Osteoblast (primary cell): Measurements from ENCODE around the gene RBM38. TPM values are rescaled to one million over a fixed set of nuclear protein-coding genes. Genes with fewer than 3 reads are reported as not detected.

ENCODE experiments used
- DNase-seq: peaks from one replicate; pipeline ENCODE4 v3.0.0; 2011; ENCODE audit warnings: low spot score, mixed read lengths; ENCODE audit not compliant: insufficient read length; ENCODE audit errors: missing footprints
- H2AFZ ChIP-seq: 2 replicates; pipeline ENCODE4 v1.6.0; 2011; ENCODE audit warnings: mild to moderate bottlenecking, low read length
- H3K27ac ChIP-seq: 2 replicates; pipeline ENCODE4 v1.5.1; 2011; ENCODE audit warnings: mild to moderate bottlenecking, low read depth, low read length, moderate library complexity
- H3K27me3 ChIP-seq: 2 replicates; pipeline ENCODE4 v1.6.0; 2012; ENCODE audit warnings: mild to moderate bottlenecking, control low read depth, inconsistent platforms, low read length, moderate library complexity; ENCODE audit not compliant: insufficient read depth
- H3K36me3 ChIP-seq: 2 replicates; pipeline ENCODE4 v1.5.1; 2011; ENCODE audit warnings: mild to moderate bottlenecking, low read length, control low read depth, moderate library complexity; ENCODE audit not compliant: insufficient read depth
- H3K4me1 ChIP-seq: 2 replicates; pipeline ENCODE4 v1.5.1; 2011; ENCODE audit warnings: mild to moderate bottlenecking, low read length, control low read depth, moderate library complexity; ENCODE audit not compliant: insufficient read depth
- H3K4me2 ChIP-seq: 2 replicates; pipeline ENCODE4 v1.6.0; 2011; ENCODE audit warnings: mild to moderate bottlenecking, low read length; ENCODE audit not compliant: insufficient read depth
- H3K4me3 ChIP-seq: fragments of 200-600 bp; sonication (generic); 3 replicates; pipeline ENCODE4 v1.5.1; 2012; ENCODE audit warnings: mild to moderate bottlenecking, low read length, inconsistent platforms; ENCODE audit not compliant: insufficient read depth
- H3K79me2 ChIP-seq: 2 replicates; pipeline ENCODE4 v1.6.0; 2012; ENCODE audit warnings: mild to moderate bottlenecking, low read length, control low read depth, inconsistent platforms; ENCODE audit not compliant: insufficient read depth
- H3K9me3 ChIP-seq: 2 replicates; pipeline ENCODE4 v1.5.1; 2011; ENCODE audit warnings: low read depth, low read length, control low read depth
- H4K20me1 ChIP-seq: 2 replicates; pipeline ENCODE4 v1.6.0; 2012; ENCODE audit warnings: mild to moderate bottlenecking, low read length, control low read depth; ENCODE audit not compliant: insufficient read depth
- CTCF ChIP-seq: IDR thresholded peaks from 2 replicates; pipeline ENCODE4 v1.5.1; 2011; ENCODE audit warnings: mild to moderate bottlenecking, low read depth, low read length, moderate library complexity; ENCODE audit errors: extremely low read depth
- total RNA-seq: library from RNA; depleted of rRNA; stranded (reverse); fragments of >200 nt; gene quantifications from 2 replicates; pipeline ENCODE4 v1.2.3, GENCODE V29; 2012

Gene RBM38
- total RNA-seq, 1 donor, result 2.9 TPM

DNA sequence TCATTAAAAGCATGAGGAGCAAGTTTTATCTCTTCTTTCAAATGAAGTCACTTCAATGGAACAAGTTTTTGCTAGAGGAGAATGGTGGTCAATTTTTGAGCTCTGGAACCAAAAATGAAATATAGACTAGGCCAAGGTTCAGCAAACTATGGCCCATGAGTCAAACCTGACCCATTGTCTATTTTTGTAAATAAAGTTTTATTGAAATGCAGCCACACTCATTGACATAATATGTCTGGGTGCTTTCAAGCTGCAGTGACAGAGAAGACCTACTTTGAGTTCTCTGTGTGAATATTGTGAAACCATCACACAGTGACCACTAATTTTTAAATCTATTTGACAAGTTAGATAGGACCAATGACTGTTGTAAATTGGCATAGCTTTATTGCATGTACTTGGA, 26.7 kb upstream of the RBM38 start:
- Histone ChIP-seq H3K36me3 (peaks cover 55% of the 10 kb centered on the region), H3K4me1 (no peaks in the 10 kb centered on the region), H4K20me1 (no peaks in the 10 kb centered on the region), H3K27ac (no peak overlapping the region), H3K4me3 (no peak overlapping the region), H3K27me3 (no peaks in the 10 kb centered on the region), H3K9me3 (no peaks in the 10 kb centered on the region), H3K4me2 (no peak overlapping the region), H3K79me2 (peaks cover 30% of the 10 kb centered on the region), H2AFZ (no peak overlapping the region)
- no peak for DNase-seq
- TF ChIP-seq CTCF, result no peak

GRCh38 chr20:57369596-57369995, 21.6 kb upstream of the RBM38 start:
- no peak overlapping the region for H3K27ac ChIP-seq
- no peaks in the 10 kb centered on the region for H4K20me1 ChIP-seq
- H3K4me1 ChIP-seq, result peaks cover 3% of the 10 kb centered on the region
- H3K4me2 ChIP-seq, result no peak overlapping the region
- no peak for TF ChIP-seq CTCF
- H3K36me3 ChIP-seq, result peaks cover 91% of the 10 kb centered on the region
- DNase-seq, result no peak
- no peak overlapping the region for H2AFZ ChIP-seq
- H3K4me3 ChIP-seq, result no peak overlapping the region
- no peaks in the 10 kb centered on the region for H3K27me3 ChIP-seq
- peaks cover 3% of the 10 kb centered on the region for H3K79me2 ChIP-seq
- no peaks in the 10 kb centered on the region for H3K9me3 ChIP-seq

GRCh38 chr20:57370316-57370715, 20.9 kb upstream of the RBM38 start:
- Histone ChIP-seq H3K36me3 (peaks cover 92% of the 10 kb centered on the region), H3K27ac (no peak overlapping the region), H3K4me2 (no peak overlapping the region)

GRCh38 chr20:57371363-57371762, 19.8 kb upstream of the RBM38 start:
- no peak overlapping the region for H2AFZ ChIP-seq
- H3K4me2 ChIP-seq, result no peak overlapping the region
- peaks cover 9% of the 10 kb centered on the region for H3K4me1 ChIP-seq
- peaks cover 13% of the 10 kb centered on the region for H4K20me1 ChIP-seq
- no peak for DNase-seq
- H3K27ac ChIP-seq, result no peak overlapping the region
- no peaks in the 10 kb centered on the region for H3K79me2 ChIP-seq
- no peak for TF ChIP-seq CTCF
- H3K27me3 ChIP-seq, result no peaks in the 10 kb centered on the region
- H3K9me3 ChIP-seq, result no peaks in the 10 kb centered on the region
- no peak overlapping the region for H3K4me3 ChIP-seq
- peaks cover 92% of the 10 kb centered on the region for H3K36me3 ChIP-seq

More at GRCh38 chr20:57370316-57370715, 20.9 kb upstream of the RBM38 start:
- TF ChIP-seq CTCF, result no peak
- no peak overlapping the region for H2AFZ ChIP-seq
- H3K9me3 ChIP-seq, result no peaks in the 10 kb centered on the region
- peaks cover 3% of the 10 kb centered on the region for H3K79me2 ChIP-seq
- DNase-seq, result no peak
- H4K20me1 ChIP-seq, result peaks cover 3% of the 10 kb centered on the region
- H3K4me3 ChIP-seq, result no peak overlapping the region
- peaks cover 7% of the 10 kb centered on the region for H3K4me1 ChIP-seq
- H3K27me3 ChIP-seq, result no peaks in the 10 kb centered on the region
